ENCODE measurements around the gene RIGI. TPM values are rescaled to one million over a fixed set of nuclear protein-coding genes. Genes with fewer than 3 reads are reported as not detected.

RIGI gene
- total and polyA plus RNA-seq, 2 of the 13 experiments (the other 11 are each of a cell fraction or from before 2014, with no cell fraction given): 3.0 to 8.2 TPM

DNA sequence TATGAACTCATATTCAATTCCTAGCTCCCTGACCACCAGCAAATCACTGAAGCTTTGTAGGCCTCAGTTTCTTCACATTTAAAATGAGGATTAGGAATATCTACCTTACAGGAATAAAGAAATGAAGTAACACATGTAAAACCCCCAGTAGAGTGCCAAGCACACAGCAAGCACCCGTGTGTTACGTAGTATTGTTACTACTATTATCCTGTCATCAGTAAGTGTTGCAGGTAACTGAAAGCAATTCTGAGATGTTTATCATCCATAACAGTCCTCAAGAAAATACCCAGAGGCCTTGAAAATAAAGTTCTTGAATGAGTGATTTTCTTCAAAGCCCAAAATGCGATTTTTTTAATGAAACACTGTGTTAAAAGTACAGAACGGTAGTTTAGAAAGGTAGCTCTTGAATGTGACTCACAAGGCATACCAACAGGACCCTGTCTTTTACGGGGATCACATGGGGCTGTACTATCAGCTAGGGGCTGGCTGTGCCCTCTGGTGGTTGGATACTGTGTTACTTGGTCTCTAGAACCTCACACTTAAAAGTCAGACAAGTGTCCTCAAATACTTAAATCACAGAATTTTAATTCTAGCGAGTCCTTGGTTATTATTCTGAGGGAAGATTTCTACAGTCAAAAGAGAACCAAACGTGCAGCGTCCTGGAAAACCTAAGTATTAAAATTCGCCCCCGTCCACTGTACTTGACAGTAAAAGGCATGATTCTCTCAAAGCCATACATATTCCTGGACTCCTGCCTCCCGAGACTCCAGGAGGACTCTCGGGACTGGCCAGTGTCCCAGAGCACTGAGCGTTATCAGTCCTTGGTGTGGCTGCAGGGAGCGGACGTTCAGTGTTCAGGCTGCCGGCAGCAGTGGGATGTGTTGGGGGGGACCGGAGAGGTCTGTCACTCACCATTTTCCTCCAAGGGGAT, 46.2 kb upstream of the RIGI start (continued):
- TF ChIP-seq KIAA2018 (CRISPR knock-in tag; IDR thresholded peaks at IDR 0.05; ENCODE audit: borderline replicate concordance) (no peak), PLRG1 (conservative IDR thresholded peaks at IDR 0.05) (no peak), SMC3 (IDR thresholded peaks at IDR 0.05; ENCODE audit: low read length) (peak; percentile 79), STAG1 (CRISPR knock-in tag; IDR thresholded peaks at IDR 0.05) (peak; percentile 69), CEBPB (IDR thresholded peaks at IDR 0.05; ENCODE audit: borderline replicate concordance, low read depth, low read length) (no peak), PBX3 (CRISPR knock-in tag; IDR thresholded peaks at IDR 0.05; ENCODE audit: borderline replicate concordance) (no peak), SIN3A (IDR thresholded peaks at IDR 0.05; ENCODE audit: borderline replicate concordance, low read depth, low read length) (peak; percentile 62), NR2F2 (IDR thresholded peaks at IDR 0.05; ENCODE audit: borderline replicate concordance, low read depth) (peak; percentile 26; the same call in 1 of the 2 replicates), ZNF740 (CRISPR knock-in tag; IDR thresholded peaks at IDR 0.05) (0 out of 2 replicates have a peak, but pooled peaks have one; percentile 7), GABPA (IDR thresholded peaks at IDR 0.05; ENCODE audit: low read depth, low read length) (no peak), GABPA (CRISPR knock-in tag; IDR thresholded peaks at IDR 0.05; ENCODE audit: low read depth) (peak; percentile 34; the same call in 1 of the 2 replicates), RAD21 (CRISPR knock-in tag; IDR thresholded peaks at IDR 0.05) (peak; percentile 26; the same call in 1 of the 2 replicates), TEAD3 (CRISPR knock-in tag; optimal IDR thresholded peaks at IDR 0.05; ENCODE audit: borderline replicate concordance) (peak; percentile 65), ZNF354B (CRISPR knock-in tag; IDR thresholded peaks at IDR 0.05) (0 out of 2 replicates have a peak, but pooled peaks have one; percentile 79), NR2F6 (IDR thresholded peaks at IDR 0.05) (no peak), NR2F6 (CRISPR knock-in tag; IDR thresholded peaks at IDR 0.05) (no peak), MXI1 (IDR thresholded peaks at IDR 0.05; ENCODE audit: borderline replicate concordance, low read depth, low read length) (peak; percentile 75; the same call in 1 of the 3 replicates), TGIF2 (CRISPR knock-in tag; IDR thresholded peaks at IDR 0.05) (0 out of 2 replicates have a peak, but pooled peaks have one; percentile 44), SMARCC2 (IDR thresholded peaks at IDR 0.05) (no peak), TARDBP (CRISPR knock-in tag; IDR thresholded peaks at IDR 0.05) (peak; percentile 69; the same call in 1 of the 2 replicates)

All from HepG2 (cell line).